ENCODE results near the gene ECHDC1. TPM values are rescaled to one million over a fixed set of nuclear protein-coding genes. Genes with fewer than 3 reads are reported as not detected.

Gene ECHDC1
- total and polyA plus RNA-seq, 2 of the 4 experiments (the other 2 are of a cell fraction), result 33.1 to 40.3 TPM

DNA sequence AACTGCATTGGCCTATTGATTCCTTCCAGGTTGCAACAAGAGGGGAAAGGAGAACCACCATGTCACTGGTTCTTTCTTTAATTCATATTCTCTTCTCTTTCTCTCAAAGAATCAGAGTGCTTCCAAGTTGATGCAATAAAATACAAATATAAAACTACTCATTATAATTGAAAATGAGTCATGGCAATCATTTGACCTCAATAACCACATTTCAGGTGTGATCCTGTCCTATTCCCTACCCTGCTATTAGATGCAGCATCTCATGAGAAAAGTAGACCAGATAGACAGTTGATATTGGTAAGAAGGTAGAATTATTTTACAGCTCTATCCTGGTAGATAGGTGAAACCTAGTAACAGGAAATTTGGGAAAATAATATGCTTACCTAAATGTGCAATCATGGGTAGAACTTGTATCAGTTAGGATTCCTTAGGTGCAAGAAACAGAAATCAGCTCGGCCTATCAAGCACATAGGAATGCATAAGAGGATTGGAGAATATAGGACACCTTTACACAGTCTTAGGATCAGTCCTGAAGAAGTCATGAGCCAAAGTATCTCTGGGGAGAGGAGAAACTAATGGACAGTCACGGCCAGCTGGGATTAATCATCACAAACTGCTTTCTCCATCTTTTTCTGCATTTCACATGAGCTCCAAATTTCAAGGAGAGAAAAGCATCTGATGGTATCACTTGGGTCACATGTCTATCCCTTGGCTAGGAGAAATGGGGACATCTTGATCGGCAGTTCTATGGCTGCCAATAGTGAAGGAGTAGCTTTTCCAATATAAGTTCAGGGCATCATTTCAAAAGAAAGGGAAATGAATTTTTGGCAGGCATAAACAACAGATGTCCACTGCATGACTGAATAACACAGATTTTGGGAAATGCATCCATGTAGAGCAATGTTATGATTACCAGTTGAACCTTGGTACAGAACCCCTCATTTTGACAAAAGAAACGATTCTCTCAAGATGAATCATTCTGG is 96.0 kb downstream of the ECHDC1 start:
- CTCF ChIA-PET, result no interaction called here
- intact Hi-C loops (cut with micrococcal nuclease), result no loop called here

More for the DNA sequence above, 96.0 kb downstream of the ECHDC1 start:
- H3K36me3 ChIP-seq (ENCODE audit: control insufficient read depth, insufficient read depth, low read length), result no peaks in the 10 kb centered on the region
- H3K4me1 ChIP-seq (ENCODE audit: control insufficient read depth, insufficient read depth, low read length), result no peaks in the 10 kb centered on the region
- no peak overlapping the region for H3K27ac ChIP-seq (ENCODE audit: insufficient read depth, low read length)
- no peak overlapping the region for H2BK15ac ChIP-seq (ENCODE audit: low read depth, low read length)
- no peak overlapping the region for H3K56ac ChIP-seq (ENCODE audit: extremely low read depth, insufficient read depth, low read length)
- no peaks in the 10 kb centered on the region for H3K79me1 ChIP-seq (ENCODE audit: low read depth in 1 of 2, low read length in 2 of 2)
- no peak overlapping the region for H3K9ac ChIP-seq (ENCODE audit: low read depth, low read length)
- TF ChIP-seq RAD21 (IDR thresholded peaks at IDR 0.05; ENCODE audit: low read length), result no peak
- TF ChIP-seq, protein P1, sequence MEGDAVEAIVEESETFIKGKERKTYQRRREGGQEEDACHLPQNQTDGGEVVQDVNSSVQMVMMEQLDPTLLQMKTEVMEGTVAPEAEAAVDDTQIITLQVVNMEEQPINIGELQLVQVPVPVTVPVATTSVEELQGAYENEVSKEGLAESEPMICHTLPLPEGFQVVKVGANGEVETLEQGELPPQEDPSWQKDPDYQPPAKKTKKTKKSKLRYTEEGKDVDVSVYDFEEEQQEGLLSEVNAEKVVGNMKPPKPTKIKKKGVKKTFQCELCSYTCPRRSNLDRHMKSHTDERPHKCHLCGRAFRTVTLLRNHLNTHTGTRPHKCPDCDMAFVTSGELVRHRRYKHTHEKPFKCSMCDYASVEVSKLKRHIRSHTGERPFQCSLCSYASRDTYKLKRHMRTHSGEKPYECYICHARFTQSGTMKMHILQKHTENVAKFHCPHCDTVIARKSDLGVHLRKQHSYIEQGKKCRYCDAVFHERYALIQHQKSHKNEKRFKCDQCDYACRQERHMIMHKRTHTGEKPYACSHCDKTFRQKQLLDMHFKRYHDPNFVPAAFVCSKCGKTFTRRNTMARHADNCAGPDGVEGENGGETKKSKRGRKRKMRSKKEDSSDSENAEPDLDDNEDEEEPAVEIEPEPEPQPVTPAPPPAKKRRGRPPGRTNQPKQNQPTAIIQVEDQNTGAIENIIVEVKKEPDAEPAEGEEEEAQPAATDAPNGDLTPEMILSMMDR (conservative IDR thresholded peaks at IDR 0.05; ENCODE audit: low read depth, low read length), result no peak
- no peak for TF ChIP-seq POLR2A (IDR thresholded peaks at IDR 0.05; ENCODE audit: low read depth, low read length)
- TF ChIP-seq NFE2L2 (IDR thresholded peaks at IDR 0.05; ENCODE audit: low read depth, low read length), result no peak
- H3K23ac ChIP-seq (ENCODE audit: low read depth, low read length), result no peak overlapping the region
- dilution Hi-C loops (cut with HindIII; ENCODE audit: low sequenced_read_pairs, unreplicated experiment) (no loop called here), in situ Hi-C loops (cut with MboI; ENCODE audit: low sequenced_read_pairs) (no loop called here)
- H4K20me1 ChIP-seq (ENCODE audit: insufficient read depth, low read length), result no peaks in the 10 kb centered on the region
- ATAC-seq (ENCODE audit: low read depth), result no peak
- no peak overlapping the region for H3K4me3 ChIP-seq (ENCODE audit: insufficient read depth, low read depth, low read length)
- H2AK5ac ChIP-seq (ENCODE audit: low read depth, low read length), result no peak overlapping the region
- WGBS, 2 experiments (ENCODE audit: extremely low coverage in 2 of 2, insufficient read length in 1 of 2), result no CpG with 5 or more reads among the region's 4 CpGs
- H3K4me2 ChIP-seq (ENCODE audit: low read depth, low read length), result no peak overlapping the region
- no peaks in the 10 kb centered on the region for H3K27me3 ChIP-seq (ENCODE audit: control insufficient read depth, insufficient read depth, low read length)
- H3K14ac ChIP-seq (replicated peaks; ENCODE audit: low read depth, low read length), result no peak overlapping the region
- no peak overlapping the region for H4K91ac ChIP-seq (ENCODE audit: insufficient read depth, low read depth, low read length)
- no peak overlapping the region for H2BK5ac ChIP-seq (ENCODE audit: low read depth, low read length, poor library complexity, severe bottlenecking)
- H4K5ac ChIP-seq (ENCODE audit: low read depth, low read length), result no peak overlapping the region
- DNase-seq, result no peak
- no peak overlapping the region for H3K4ac ChIP-seq (ENCODE audit: low read depth, low read length)
- POLR2A ChIA-PET (ENCODE audit: unreplicated experiment), result interaction anchor here (0.5 kb wide), 1 partner anchor 50 kb away, joined by 3 read pairs; no protein-coding TSS in a partner anchor
- H2BK120ac ChIP-seq (ENCODE audit: low read depth, low read length), result no peak overlapping the region
- no peak overlapping the region for H2AFZ ChIP-seq (replicated peaks; ENCODE audit: low read length, poor library complexity)
- no peak overlapping the region for H2AK9ac ChIP-seq (replicated peaks; ENCODE audit: low read depth, low read length, poor library complexity)
- no peak overlapping the region for H3K18ac ChIP-seq (ENCODE audit: low read depth, low read length)
- H3K9me1 ChIP-seq (ENCODE audit: insufficient read depth, low read length), result no peaks in the 10 kb centered on the region
- no peaks in the 10 kb centered on the region for H3K9me3 ChIP-seq (ENCODE audit: control insufficient read depth, insufficient read depth, low read length)
- H2BK20ac ChIP-seq (ENCODE audit: low read depth, low read length), result no peak overlapping the region
- BruUV-seq (replicated peaks), result no TSS peak
- H4K8ac ChIP-seq (ENCODE audit: low read depth in 2 of 2, low read length in 2 of 2), result no peak overlapping the region

All from IMR-90 (cell line).